SK-N-DZ (cell line): Measurements from ENCODE around the gene PSKH1.

Experiments used
- DNase-seq: peaks from one replicate; pipeline ENCODE4 v3.0.0-alpha.2; 2015; ENCODE audit warnings: low spot score

The PSKH1 gene

DNA sequence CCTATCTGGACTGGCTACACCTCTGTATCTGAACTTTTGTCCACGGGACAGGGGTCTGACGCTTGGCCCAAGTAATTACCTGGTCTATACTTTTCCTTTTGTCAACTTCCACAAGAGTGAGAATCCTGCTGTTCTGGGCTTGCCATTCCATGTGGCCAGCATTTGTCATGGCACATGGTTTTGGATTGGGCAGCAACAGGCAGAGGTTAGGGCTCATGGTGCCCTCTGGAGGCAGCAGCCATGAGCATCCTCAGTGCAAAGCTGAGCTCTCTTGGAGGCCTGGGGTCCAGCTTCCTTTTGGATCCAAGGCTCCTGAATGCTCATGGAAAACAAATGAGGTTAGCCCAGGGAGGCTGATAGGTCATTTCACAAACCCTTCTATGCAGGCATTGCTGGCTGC, 27.7 kb upstream of the PSKH1 start:
- no peak for DNase-seq

DNA sequence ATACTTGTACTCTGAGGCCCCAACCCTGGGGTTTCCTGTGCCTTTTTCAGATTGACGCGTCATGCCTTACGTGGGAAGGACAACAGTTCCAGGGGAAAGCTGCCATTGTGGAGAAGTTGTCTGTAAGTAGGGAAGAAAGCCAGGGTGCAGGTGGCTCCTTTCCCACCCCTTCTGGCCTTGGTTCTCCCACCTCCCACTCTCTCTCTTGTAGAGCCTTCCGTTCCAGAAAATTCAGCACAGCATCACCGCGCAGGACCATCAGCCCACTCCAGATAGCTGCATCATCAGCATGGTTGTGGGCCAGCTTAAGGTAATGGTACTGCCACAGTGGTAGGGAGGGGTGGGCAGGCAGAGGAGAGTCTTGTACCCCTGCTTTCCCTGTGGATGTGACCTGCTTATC, 24.8 kb upstream of the PSKH1 start:
- DNase-seq, result no peak

DNA sequence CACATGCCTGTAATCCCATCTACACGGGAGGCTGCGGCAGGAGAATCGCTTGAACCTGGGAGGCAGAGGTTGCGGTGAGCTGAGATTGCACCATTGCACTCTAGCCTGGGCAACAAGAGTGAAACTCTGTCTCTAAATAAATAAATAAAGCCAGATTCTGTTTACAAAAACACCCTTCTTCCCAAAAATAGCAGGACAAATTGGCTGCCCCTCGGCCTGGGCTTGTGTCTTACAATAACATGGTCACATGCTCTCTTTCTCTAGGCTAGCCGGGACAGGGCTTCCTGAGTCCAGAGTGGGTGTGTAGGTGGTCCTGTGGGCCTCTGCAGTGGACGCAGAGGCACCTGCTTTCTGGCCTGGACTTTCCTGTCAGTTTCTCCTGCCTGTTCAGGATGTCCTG, 23.4 kb upstream of the PSKH1 start:
- no peak for DNase-seq

DNA sequence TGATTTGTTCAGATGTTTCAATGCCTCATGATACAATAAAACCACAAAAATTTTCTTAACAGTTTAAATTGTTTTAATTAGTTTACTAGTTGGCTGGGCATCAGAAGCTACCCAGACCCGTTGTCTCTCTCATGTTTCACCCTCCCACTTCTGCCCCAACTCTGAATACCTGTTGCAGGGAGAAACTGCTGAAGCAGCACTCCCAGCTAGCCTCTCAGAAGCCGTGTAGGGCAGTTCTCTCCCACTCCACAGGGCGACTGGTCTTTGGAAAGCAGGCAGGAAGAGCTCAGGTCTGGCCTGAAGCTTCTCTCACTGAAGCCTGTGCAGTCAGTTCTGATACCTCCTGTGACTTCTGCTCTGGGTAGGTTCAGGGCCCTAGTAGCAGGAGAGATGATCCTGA, 21.8 kb upstream of the PSKH1 start:
- no peak for DNase-seq

DNA sequence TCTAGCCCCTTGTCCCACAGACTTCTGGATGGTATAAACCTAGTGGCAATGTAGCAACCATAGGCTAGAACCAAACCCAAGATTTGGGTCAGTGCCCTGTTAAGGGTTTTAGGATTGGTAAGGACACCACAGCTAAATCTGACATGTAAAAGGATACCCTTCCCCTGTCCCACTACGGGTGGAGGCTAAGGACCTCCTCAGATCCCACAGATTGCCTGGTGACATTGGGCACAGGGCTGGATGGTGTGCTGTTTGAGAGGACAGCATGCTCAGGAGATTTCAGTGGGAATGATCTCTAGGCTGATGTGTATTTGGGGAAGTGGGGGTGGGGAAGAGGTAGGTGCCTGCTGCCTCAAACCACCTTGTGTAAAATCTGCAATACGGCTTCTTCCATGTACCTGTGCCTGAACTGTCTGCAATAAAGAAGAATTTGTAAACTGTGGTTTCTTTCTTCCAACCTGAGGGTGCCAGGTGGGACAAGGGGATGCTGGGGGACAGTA, 20.9 kb upstream of the PSKH1 start:
- no peak for DNase-seq

DNA sequence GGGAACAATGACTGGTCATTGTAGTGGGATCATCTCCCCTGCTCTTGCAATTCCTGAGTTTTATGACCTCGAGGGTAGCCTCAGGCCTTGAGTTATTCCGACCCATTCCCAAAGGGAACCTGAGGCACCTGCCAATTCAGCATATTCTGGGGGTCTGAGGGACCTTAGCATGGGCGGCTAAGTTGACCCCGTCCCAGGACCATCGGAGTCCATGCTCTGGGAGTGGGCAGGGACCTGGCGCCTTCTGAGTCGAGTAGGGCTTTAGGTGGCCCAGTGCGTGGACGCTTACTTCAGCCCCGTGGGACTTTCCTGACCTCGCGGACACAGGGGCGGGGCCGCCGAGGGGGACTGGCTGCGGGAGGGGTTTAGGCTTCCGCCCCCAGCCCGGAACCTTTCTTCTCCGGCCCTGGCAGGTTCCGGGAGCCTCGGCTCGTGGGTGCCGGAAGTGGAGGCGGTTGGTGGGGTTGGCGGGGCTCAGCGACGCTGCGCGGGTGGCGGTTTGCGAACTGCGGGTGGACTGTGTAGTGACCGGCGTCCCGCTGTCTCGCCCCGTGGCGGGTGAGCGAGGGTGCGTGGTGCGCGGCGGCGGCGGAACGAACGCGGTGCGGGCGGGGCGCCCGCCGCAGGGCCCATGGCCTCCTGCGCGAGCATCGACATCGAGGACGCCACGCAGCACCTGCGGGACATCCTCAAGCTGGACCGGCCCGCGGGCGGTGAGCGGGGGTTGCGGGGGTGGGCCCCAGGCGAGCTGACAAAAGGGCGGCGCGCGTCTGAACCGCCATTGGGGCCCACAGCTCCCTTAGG, 20.2 kb upstream of the PSKH1 start, which contains the start of gene EDC4:
Gene EDC4, plus strand, starts transcription at position 422 of the 804 bp plus-strand sequence. Its CDS starts 210 bp downstream, at position 632.
- peak; percentile 76 for DNase-seq

DNA sequence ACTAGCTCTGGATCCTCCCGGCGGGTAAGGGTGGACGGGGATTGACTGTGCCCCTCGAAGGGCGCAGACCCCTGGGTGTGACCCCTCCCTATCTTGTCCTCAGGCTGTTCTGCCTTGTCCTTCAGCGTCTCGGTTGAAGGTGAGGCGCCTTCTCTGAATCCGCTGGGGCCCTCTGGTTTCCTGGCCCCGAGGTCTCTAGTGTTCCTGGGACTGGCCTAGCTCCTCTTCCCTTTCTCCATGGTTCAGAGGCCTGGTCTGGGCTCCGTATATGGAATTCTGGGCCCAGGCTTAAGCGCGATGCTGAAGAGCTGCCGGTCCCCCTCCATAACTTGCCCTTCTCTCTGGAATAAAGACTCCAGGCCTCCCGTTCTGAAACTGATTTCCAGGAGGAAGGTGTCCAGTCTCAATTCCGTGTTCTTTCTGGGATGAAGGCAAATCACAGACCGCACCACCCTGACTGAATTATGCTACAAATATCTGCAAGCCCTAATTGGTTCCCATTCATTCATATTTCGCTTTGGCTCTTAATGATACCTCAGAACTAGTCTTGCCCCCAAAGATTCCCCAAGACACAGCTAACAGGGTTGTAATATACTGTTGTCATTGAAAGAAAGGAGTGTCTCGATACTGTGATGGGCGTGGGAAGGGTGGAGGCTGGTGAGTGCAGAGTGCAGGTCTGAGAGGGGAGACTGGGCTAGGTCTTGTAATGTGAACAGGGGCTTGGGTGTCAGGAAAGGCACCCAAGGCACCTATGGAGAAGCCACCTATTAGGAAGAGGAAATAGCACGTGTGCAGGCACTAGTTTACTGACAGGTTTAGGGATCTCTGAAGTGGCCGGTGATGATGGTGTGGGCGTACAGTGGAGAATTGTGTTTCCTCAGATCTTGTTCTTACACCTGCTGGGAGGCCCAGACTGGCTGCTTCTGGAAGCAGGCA, 19.4 kb upstream of the PSKH1 start:
- no peak for DNase-seq

DNA sequence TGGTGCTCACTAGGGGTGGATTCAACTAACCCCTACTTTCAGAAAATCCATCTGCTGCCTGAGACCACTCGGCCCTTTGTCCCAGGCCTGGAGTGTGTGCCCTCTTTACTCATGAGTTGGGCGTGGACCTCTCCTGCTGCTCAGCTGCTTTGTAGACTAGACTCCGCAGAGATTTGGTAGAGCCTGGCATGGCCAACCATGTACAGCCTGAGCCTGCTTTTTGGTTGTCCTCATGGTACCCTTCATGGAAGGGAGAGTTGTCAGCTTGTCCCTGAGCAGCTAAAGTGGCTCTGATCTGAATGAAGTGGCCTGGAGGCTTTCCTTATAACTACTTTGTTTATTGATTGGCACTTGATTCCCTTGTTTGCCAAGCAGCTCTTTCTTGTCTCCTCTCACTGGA, 18.7 kb upstream of the PSKH1 start:
- no peak for DNase-seq

DNA sequence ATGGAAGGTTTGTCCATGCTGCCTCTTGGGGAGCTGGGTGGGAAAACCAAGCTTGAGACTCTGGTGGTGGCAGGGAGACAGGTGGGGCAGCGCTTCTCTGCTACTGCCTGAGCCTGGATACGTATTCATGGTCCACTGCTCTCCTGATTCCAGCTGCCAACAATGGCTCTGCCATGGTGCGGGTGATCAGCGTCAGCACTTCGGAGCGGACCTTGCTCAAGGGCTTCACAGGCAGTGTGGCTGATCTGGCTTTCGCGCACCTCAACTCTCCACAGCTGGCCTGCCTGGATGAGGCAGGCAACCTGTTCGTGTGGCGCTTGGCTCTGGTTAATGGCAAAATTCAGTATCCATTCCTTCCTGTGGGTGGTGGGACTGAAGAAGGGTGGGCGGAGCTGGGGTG, 16.0 kb upstream of the PSKH1 start:
- DNase-seq, result no peak

DNA sequence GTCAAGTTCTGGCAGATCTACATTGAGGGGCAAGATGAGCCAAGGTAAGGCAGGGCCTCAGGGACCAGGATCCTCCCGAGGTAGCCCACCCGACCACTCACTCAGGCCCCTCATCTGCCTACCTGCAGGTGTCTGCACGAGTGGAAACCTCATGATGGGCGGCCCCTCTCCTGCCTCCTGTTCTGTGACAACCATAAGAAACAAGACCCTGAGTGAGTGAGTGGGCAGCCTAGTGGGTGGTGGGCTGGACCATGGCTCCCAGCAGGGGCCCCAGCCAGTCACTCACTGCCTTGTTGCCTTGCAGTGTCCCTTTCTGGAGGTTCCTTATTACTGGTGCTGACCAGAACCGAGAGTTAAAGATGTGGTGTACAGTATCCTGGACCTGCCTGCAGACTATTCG, 14.8 kb upstream of the PSKH1 start:
- no peak for DNase-seq

DNA sequence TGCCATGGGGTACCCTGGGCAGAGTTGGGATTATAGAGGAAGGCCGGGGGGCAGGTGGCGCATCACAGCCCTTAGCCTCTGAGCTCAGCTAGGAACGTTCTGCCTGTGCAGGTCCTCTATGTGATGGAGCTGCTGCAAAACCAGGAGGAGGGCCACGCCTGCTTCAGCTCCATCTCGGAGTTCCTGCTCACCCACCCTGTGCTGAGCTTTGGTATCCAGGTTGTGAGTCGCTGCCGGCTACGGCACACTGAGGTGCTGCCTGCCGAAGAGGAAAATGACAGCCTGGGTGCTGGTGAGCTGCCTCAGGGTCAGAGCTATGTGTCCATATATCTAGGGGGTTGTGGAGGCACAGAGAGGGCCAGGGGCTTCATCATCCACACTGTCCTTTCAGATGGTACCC, 14.2 kb upstream of the PSKH1 start:
- DNase-seq, result no peak

DNA sequence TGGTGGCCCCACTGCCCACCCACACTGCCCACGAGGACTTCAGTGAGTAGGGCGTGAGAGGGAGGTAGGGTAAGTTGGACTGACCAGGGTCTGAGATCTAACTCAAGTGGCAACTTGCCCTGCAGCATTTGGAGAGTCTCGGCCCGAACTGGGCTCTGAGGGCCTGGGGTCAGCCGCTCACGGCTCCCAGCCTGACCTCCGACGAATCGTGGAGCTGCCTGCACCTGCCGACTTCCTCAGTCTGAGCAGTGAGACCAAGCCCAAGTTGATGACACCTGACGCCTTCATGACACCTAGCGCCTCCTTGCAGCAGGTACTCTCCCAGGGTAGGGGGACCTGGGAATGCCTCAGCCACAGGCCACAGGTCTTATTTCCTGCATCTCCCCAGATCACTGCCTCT, 13.6 kb upstream of the PSKH1 start:
- DNase-seq, result no peak

DNA sequence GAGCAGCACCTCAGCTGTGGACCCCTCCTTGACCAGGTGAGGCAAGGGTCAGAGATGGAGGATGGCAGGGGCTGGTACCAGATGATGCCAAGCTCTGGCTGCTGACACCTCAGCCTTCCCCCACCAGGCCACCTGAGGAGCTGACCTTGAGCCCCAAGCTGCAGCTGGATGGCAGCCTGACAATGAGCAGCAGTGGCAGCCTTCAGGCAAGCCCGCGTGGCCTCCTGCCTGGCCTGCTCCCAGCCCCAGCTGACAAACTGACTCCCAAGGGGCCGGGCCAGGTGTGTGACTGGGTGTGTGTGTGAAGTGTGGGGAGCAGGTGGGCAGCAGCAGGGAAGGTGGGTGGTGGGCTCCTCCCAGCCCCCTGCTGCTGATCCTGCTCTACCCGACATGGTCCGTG, 13.1 kb upstream of the PSKH1 start:
- no peak for DNase-seq

DNA sequence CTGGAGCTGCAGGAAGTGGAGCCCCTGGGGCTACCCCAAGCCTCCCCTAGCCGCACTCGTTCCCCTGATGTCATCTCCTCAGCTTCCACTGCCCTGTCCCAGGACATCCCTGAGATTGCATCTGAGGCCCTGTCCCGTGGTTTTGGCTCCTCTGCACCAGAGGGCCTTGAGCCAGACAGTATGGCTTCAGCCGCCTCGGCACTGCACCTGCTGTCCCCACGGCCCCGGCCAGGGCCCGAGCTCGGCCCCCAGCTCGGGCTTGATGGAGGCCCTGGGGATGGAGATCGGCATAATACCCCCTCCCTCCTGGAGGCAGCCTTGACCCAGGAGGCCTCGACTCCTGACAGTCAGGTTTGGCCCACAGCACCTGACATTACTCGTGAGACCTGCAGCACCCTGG, 12.5 kb upstream of the PSKH1 start:
- DNase-seq, result no peak

DNA sequence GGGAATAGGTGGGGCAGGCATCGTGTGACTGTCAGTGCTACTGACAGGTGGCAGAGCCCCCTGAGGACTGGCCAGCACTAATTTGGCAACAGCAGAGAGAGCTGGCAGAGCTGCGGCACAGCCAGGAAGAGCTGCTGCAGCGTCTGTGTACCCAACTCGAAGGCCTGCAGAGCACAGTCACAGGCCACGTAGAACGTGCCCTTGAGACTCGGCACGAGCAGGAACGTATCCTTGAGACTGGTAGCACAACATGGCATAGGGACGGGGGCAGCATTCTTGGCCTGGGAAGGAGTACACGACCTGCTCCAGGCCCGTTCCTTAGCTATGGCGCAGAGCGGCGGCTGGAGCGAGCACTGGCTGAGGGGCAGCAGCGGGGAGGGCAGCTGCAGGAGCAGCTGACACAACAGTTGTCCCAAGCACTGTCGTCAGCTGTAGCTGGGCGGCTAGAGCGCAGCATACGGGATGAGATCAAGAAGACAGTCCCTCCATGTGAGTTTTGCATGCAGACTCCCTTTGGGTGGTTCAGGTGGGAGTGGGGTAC, 11.4 kb upstream of the PSKH1 start:
- DNase-seq, result no peak

DNA sequence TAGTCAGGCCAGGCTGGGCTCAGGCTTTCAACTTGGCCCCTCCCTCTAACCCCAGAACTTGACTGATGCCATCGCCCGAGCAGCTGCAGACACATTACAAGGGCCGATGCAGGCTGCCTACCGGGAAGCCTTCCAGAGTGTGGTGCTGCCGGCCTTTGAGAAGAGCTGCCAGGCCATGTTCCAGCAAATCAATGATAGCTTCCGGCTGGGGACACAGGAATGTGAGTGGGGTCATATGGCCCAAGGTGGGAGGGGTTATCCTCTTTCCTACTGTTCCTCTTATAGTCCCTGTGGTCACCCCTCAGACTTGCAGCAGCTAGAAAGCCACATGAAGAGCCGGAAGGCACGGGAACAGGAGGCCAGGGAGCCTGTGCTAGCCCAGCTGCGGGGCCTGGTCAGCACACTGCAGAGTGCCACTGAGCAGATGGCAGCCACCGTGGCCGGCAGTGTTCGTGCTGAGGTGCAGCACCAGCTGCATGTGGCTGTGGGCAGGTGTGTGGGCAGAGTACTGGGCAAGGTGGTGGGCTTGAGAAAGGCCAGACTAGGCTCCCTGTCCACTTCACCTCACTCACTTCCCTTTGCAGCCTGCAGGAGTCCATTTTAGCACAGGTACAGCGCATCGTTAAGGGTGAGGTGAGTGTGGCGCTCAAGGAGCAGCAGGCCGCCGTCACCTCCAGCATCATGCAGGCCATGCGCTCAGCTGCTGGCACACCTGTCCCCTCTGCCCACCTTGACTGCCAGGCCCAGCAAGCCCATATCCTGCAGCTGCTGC, 10.5 kb upstream of the PSKH1 start:
- no peak for DNase-seq

DNA sequence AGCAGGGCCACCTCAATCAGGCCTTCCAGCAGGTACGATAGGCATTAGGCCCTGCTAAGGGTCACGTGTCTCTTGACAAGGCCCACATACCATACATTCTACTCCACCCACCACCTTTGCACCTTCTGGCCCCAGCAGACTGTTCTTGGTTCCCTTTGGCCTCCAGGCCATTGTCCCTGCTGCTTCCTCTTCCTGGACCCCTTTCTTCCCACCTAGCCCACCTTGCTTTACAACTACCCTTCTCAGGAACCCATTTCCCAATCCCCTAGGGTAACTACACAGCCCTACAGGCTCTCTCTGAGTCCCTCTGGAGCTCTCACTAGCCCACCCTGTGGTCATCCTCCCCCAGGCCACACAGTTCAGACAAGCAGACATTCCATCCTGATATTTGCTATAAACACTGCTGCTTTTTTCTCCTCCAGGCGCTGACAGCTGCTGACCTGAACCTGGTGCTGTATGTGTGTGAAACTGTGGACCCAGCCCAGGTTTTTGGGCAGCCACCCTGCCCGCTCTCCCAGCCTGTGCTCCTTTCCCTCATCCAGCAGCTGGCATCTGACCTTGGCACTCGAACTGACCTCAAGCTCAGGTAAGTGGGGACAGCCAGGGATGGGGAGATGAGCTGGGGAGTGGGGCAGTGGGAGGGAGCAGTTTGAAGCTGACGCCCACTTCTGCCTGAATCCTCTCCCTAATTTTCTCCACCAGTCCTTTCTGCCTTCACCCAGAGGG, 9.7 kb upstream of the PSKH1 start:
- DNase-seq, result no peak

DNA sequence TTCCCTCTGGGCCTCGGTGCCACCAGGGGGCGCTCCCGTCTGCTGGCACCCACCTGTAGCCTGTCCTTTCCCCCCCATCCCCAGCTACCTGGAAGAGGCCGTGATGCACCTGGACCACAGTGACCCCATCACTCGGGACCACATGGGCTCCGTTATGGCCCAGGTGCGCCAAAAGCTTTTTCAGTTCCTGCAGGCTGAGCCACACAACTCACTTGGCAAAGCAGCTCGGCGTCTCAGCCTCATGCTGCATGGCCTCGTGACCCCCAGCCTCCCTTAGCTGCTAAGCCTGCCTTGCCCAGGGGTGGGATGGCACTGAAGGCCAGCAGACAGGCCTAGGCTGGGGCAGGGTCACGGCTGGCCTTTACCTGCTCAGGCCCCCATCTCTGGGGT, 9.2 kb upstream of the PSKH1 start:
- peak; percentile 38 for DNase-seq

DNA sequence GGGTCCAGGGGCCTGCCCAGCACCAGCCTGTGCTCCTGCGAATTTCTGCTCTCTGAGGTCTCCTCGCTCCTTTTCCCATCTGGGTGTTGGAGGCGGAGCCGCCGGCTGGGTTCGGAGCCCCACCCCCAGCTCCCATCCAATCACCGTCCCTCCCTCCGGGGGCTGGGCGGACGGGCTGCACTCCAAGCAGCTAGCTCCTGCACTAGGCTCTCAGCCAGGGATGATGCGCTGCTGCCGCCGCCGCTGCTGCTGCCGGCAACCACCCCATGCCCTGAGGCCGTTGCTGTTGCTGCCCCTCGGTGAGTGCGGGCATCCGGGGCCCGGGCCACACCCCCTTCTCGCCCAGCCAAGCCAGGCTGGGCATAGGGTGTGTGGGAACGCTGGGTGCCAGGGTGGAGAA, 8.4 kb upstream of the PSKH1 start, which contains the start of gene NRN1L:
Gene NRN1L, plus strand, starts transcription at position 202 of the 400 bp plus-strand sequence. Its CDS starts 19 bp downstream, at position 221.
- peak; percentile 84 for DNase-seq

DNA sequence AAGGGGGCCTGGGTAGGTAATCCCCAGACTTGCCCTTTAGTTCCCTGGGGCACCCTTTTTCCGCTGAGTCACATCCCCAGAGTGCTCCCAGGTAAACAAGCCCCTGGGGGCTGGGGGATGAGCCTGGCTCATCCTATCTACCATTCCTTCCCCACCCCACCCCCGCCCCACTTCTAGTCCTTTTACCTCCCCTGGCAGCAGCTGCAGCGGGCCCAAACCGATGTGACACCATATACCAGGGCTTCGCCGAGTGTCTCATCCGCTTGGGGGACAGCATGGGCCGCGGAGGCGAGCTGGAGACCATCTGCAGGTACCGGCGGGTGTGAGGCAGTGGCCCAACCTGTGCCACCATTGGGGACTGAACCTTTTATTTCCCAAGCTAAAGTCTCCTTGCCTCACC, 7.5 kb upstream of the PSKH1 start:
- no peak for DNase-seq

DNA sequence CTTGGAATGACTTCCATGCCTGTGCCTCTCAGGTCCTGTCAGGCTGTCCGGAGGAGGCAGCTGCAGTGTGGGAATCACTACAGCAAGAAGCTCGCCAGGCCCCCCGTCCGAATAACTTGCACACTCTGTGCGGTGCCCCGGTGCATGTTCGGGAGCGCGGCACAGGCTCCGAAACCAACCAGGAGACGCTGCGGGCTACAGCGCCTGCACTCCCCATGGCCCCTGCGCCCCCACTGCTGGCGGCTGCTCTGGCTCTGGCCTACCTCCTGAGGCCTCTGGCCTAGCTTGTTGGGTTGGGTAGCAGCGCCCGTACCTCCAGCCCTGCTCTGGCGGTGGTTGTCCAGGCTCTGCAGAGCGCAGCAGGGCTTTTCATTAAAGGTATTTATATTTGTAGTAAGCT, 7.1 kb upstream of the PSKH1 start:
- no peak for DNase-seq
